T-helper 1 cell treated with Interleukin-12 subunit alpha and Interleukin-12 subunit beta and Interleukin-4 antibody, amounts not matched to agents 30 μg/mL and 1 μg/mL, for 36 hours (primary cell): Measurements from ENCODE around the gene AQP12A.
"Not testable (repeated sequence)": the region's sequence is repeated elsewhere in the genome, so short reads cannot be mapped to it uniquely, and the experiment has no call there.

Experiments used
- H3K27ac Mint-ChIP-seq: one replicate; pipeline ENCODE4 v1.8.0; 2021; ENCODE audit warnings: mild to moderate bottlenecking, mixed read lengths
- H3K27me3 Mint-ChIP-seq: one replicate; pipeline ENCODE4 v1.8.0; 2021; ENCODE audit warnings: low read depth, mixed read lengths
- H3K36me3 Mint-ChIP-seq: one replicate; pipeline ENCODE4 v1.8.0; 2021; ENCODE audit warnings: low read depth, mixed read lengths
- H3K4me1 Mint-ChIP-seq: one replicate; pipeline ENCODE4 v1.8.0; 2021; ENCODE audit warnings: low read depth, mixed read lengths
- H3K4me3 Mint-ChIP-seq: one replicate; pipeline ENCODE4 v1.8.0; 2021; ENCODE audit warnings: mild to moderate bottlenecking, moderate library complexity, mixed read lengths
- H3K9me3 Mint-ChIP-seq: one replicate; pipeline ENCODE4 v1.8.0; 2021; ENCODE audit warnings: mixed read lengths

The AQP12A gene

GRCh38 chr2:240648650-240649275, 42.9 kb upstream of the AQP12A start:
- H3K9me3 Mint-ChIP-seq, result no peaks in the 10 kb centered on the region

DNA sequence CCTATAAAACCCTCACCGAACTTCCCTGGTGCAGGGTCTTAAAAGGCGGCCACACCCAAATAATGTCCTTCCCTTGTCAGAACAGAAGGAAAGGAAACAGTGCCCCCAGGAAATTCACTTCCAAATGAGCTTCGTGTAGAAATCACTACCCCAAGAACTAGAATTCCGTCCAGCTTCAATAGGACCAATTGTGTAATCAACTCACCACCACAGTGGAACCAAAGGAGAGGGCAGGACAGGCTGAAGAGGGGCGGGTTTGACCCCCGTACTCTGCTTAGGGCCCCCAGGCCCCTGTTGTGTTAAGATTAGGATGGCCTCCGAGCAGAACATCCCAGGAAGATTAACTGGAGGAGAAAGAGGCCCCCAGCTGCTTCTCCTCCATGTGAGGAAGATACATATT, 42.3 kb upstream of the AQP12A start:
- peaks cover 47% of the 10 kb centered on the region for H3K27me3 Mint-ChIP-seq
- no peak overlapping the region for H3K4me3 Mint-ChIP-seq
- H3K27ac Mint-ChIP-seq, result no peak overlapping the region

More at GRCh38 chr2:240648650-240649275, 42.9 kb upstream of the AQP12A start:
- Mint-ChIP-seq H3K27me3 (peaks cover 46% of the 10 kb centered on the region), H3K4me3 (no peak overlapping the region), H3K36me3 (no peaks in the 10 kb centered on the region), H3K27ac (no peak overlapping the region), H3K4me1 (peaks cover 5% of the 10 kb centered on the region)

GRCh38 chr2:240650254-240650965, 41.3 kb upstream of the AQP12A start:
- H3K36me3 Mint-ChIP-seq, result no peaks in the 10 kb centered on the region
- peaks cover 8% of the 10 kb centered on the region for H3K4me1 Mint-ChIP-seq
- no peak overlapping the region for H3K4me3 Mint-ChIP-seq
- H3K9me3 Mint-ChIP-seq, result no peaks in the 10 kb centered on the region
- no peak overlapping the region for H3K27ac Mint-ChIP-seq
- peaks cover 58% of the 10 kb centered on the region for H3K27me3 Mint-ChIP-seq

More for the DNA sequence above, 42.3 kb upstream of the AQP12A start:
- Mint-ChIP-seq H3K36me3 (no peaks in the 10 kb centered on the region), H3K4me1 (peaks cover 5% of the 10 kb centered on the region), H3K9me3 (no peaks in the 10 kb centered on the region)

GRCh38 chr2:240651185-240651584, 40.5 kb upstream of the AQP12A start:
- Mint-ChIP-seq H3K27me3 (peaks cover 59% of the 10 kb centered on the region), H3K9me3 (no peaks in the 10 kb centered on the region), H3K4me1 (peaks cover 4% of the 10 kb centered on the region), H3K27ac (no peak overlapping the region), H3K36me3 (no peaks in the 10 kb centered on the region), H3K4me3 (no peak overlapping the region)

DNA sequence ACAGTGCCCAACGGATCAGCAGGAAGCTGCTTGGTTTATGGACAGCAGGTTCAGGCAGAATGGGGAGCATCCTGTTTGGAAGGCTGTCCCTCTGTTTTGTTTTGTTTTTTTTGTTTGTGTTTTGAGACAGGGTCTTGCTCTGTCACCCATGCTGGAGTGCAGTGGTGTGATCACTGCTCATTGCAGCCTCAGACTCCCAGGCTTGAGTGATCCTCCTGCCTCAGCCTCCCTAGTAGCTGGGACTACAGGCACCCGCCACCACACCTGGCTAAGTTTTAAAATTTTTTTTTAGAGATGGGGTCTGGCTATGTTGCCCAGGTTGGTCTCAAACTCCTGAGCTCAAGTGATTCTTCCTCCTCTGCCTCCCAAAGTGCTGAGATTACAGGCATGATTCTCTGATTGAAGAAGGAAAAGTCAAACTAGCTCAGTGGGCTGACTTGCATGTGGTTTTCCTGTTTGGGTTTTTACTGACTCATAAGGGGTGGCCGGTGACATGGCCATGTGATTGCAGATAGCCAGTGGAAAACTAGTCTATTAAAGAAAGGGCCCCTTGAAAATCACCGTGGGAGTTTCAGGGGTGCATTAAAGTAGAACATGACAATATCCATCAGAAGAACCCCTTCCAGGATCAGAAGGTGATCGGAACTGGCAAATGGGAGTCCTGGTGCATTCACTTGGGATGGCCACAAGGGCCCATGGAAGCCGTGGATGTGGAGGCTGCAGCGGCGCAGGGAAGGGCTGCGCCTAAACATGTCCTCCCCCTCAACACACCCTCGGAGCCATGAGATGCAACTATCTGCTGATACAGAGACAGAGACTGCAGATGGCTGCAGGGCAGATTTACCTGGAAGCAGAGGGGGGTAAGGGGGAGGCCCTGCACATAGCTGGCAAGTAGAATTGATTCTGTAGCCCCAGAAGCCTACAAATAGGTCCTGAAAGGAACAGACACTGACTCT, 35.5 kb upstream of the AQP12A start:
- Mint-ChIP-seq H3K27ac (no peak overlapping the region), H3K27me3 (peaks cover 80% of the 10 kb centered on the region), H3K4me3 (no peak overlapping the region), H3K4me1 (peaks cover 3% of the 10 kb centered on the region), H3K36me3 (no peaks in the 10 kb centered on the region), H3K9me3 (no peaks in the 10 kb centered on the region)

DNA sequence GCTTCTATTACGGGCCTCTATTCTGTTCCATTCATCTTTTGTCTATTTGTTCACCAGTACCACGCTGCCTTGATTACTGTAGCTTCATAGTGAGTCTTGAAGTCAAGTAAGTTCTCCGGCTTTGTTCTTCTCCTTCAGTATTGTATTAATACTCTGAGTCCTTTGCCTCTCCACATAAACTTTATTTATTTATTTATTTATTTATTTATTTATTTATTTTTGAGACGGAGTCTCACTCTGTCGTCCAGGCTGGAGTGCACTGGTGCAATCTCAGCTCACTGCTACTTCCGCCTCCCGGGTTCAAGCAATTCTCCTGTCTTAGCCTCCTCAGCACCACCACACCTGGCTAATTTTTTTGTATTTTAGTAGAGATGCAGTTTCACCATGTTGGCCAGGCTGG, 31.8 kb upstream of the AQP12A start:
- H3K9me3 Mint-ChIP-seq, H3K4me3 Mint-ChIP-seq, H3K27ac Mint-ChIP-seq, H3K4me1 Mint-ChIP-seq, H3K36me3 Mint-ChIP-seq: not testable (repeated sequence)
- H3K27me3 Mint-ChIP-seq, result peaks cover 73% of the 10 kb centered on the region

DNA sequence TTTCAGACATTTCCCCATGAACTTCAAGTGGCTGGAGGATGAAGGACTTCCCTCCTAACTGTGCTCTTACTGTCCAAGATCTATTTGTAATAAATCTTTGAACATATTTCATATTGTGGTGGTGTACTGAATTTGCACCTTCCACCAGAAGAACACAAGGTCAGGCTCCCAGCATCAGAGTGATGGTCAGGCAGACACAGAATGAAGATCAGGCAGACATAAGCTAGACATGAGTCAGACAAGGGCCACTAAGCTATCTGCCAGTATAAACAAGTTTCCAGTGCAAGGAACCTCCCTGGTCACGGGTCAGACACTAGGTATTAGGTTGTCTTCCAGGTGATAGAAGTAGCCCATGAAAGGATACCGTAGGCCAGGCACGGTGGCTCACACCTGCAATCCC, 29.0 kb upstream of the AQP12A start:
- peaks cover 2% of the 10 kb centered on the region for H3K36me3 Mint-ChIP-seq
- H3K9me3 Mint-ChIP-seq, result peaks cover 14% of the 10 kb centered on the region
- H3K27me3 Mint-ChIP-seq, result peaks cover 76% of the 10 kb centered on the region
- no peak overlapping the region for H3K27ac Mint-ChIP-seq
- H3K4me1 Mint-ChIP-seq, result no peaks in the 10 kb centered on the region
- H3K4me3 Mint-ChIP-seq, result no peak overlapping the region

DNA sequence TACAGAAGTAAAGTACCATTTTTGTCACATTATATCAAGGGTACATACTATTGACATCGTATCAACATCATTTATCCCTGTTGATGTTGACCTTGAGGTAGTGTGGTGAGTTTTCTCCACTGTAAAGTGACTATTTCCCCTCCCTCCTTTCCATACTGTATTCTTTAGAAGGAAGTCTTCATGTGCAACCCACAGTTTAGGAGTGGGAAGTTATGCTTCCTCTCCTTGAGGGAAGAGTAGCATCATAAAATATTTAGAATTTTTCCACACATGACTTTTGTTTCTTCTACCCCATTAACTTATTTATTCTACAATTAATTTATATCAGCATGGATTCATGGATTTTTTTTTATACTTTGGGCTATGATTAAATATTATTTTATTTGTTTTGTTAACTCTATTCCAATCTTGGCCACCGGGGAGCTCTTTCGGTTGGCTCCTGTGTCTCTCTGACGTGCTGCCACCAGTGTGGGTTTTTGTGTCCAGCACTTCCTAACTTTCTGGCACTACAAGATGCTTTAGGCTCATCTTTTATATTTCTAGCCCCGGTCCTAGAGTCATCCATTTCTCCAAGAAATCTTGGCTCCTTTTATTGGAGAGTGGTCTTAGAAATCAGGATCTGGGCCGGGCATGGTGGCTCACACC, 28.0 kb upstream of the AQP12A start:
- Mint-ChIP-seq H3K4me1 (no peaks in the 10 kb centered on the region), H3K27ac (no peak overlapping the region), H3K27me3 (peaks cover 75% of the 10 kb centered on the region), H3K4me3 (no peak overlapping the region), H3K9me3 (peaks cover 14% of the 10 kb centered on the region), H3K36me3 (peaks cover 2% of the 10 kb centered on the region)

GRCh38 chr2:240664622-240665021, 27.0 kb upstream of the AQP12A start:
- no peak overlapping the region for H3K27ac Mint-ChIP-seq
- H3K4me1 Mint-ChIP-seq, result no peaks in the 10 kb centered on the region
- peaks cover 68% of the 10 kb centered on the region for H3K27me3 Mint-ChIP-seq

GRCh38 chr2:240670402-240670801, 21.3 kb upstream of the AQP12A start:
- H3K27me3 Mint-ChIP-seq, result peaks cover 56% of the 10 kb centered on the region
- H3K27ac Mint-ChIP-seq, result no peak overlapping the region
- H3K9me3 Mint-ChIP-seq, result peaks cover 5% of the 10 kb centered on the region
- H3K4me1 Mint-ChIP-seq, result no peaks in the 10 kb centered on the region
- H3K4me3 Mint-ChIP-seq, result no peak overlapping the region
- H3K36me3 Mint-ChIP-seq, result no peaks in the 10 kb centered on the region

More at GRCh38 chr2:240664622-240665021, 27.0 kb upstream of the AQP12A start:
- H3K36me3 Mint-ChIP-seq, result peaks cover 2% of the 10 kb centered on the region
- peaks cover 14% of the 10 kb centered on the region for H3K9me3 Mint-ChIP-seq
- H3K4me3 Mint-ChIP-seq, result no peak overlapping the region

DNA sequence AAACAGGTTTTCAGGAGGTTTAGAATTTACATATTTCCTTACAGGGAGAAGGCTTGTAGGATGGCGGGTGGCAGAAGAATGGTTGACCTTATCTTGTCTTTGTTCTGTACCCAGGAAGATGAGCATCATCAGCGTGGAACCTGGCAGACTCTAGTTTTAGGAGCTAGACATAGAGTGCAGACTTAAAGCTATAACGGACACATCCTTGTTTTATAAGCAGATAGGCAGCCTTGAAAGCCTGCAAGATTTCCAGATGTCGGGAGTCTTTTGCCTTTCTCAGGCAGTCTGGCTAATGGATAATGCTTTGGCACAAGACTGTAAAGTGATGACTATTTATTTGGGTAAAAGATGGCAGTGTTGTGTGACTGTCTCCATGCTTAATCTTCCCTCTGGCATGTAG, 20.7 kb upstream of the AQP12A start:
- Mint-ChIP-seq H3K4me3 (no peak overlapping the region), H3K4me1 (no peaks in the 10 kb centered on the region), H3K27me3 (peaks cover 53% of the 10 kb centered on the region), H3K36me3 (no peaks in the 10 kb centered on the region), H3K9me3 (peaks cover 4% of the 10 kb centered on the region), H3K27ac (no peak overlapping the region)

- no peaks in the 10 kb centered on the region for H3K36me3 Mint-ChIP-seq
- H3K27ac Mint-ChIP-seq, result no peak overlapping the region
- H3K4me1 Mint-ChIP-seq, result no peaks in the 10 kb centered on the region
- H3K4me3 Mint-ChIP-seq, result no peak overlapping the region
- peaks cover 41% of the 10 kb centered on the region for H3K27me3 Mint-ChIP-seq
- no peaks in the 10 kb centered on the region for H3K9me3 Mint-ChIP-seq
Observed at GRCh38 chr2:240672076-240672700, 19.5 kb upstream of the AQP12A start.

DNA sequence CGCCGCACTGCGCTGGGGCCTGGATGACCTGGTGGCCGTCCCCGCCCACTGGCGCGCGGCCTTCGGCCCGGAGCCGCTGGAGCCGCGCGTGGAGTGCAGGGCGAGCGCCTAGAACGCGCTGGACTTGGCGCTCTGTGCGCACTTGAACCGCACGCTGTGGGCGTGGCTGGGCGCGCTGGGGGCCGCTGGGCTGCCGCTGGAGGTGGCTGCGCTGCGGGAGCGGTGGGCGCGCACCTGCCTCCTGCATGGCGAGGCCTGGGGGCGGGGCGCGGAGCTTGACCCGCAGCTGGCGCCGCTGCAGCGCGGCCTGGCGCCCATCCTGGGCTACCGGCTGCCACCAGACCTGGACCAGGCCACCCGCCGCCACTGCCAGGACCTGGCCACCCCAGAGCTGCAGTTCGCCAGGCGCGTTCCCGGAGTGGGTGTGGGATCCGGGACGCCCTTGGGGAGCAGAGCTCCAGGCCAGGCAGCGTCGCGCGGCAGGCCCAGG, 18.9 kb upstream of the AQP12A start:
- H3K36me3 Mint-ChIP-seq, result no peaks in the 10 kb centered on the region
- H3K4me3 Mint-ChIP-seq, result no peak overlapping the region
- no peaks in the 10 kb centered on the region for H3K4me1 Mint-ChIP-seq
- peaks cover 36% of the 10 kb centered on the region for H3K27me3 Mint-ChIP-seq
- H3K27ac Mint-ChIP-seq, result no peak overlapping the region
- no peaks in the 10 kb centered on the region for H3K9me3 Mint-ChIP-seq
